PFSK-1 (cell line): Measurements from ENCODE around the gene TP53AIP1.

Source experiments
- POLR2AphosphoS5 ChIP-seq: IDR thresholded peaks from 2 replicates; pipeline ENCODE4 v1.6.1; 2012; ENCODE audit warnings: low read depth, mild to moderate bottlenecking, control low read depth, low read length, moderate library complexity
- REST ChIP-seq, 2 experiments: IDR thresholded peaks; 2 replicates each; pipeline versions ENCODE4 v1.6.1 to v1.8.0; 2011 to 2012; ENCODE audit warnings: low read depth in 2 of 2, low read length in 2 of 2, control low read depth in 1 of 2, inconsistent platforms in 1 of 2, mild to moderate bottlenecking in 1 of 2, moderate library complexity in 1 of 2; ENCODE audit not compliant: insufficient read depth in 1 of 2
- SIN3A ChIP-seq: IDR thresholded peaks from 2 replicates; pipeline ENCODE4 v1.6.1; 2012; ENCODE audit warnings: mild to moderate bottlenecking, low read length, moderate library complexity, borderline replicate concordance; ENCODE audit not compliant: insufficient read depth

GRCh38 chr11:128913806-128914205 lies 28.9 kb downstream of the TP53AIP1 start:
- no peak for TF ChIP-seq POLR2AphosphoS5
- no peak for TF ChIP-seq REST (IDR thresholded peaks at IDR 0.05; ENCODE audit: insufficient read depth in 1 of 2, low read depth in 2 of 2, low read length in 2 of 2)
- TF ChIP-seq SIN3A: no peak
